DMS114 treated with DMSO at 0.1 percent for 48 hours (cell line): ENCODE results near the gene RAP1A.
"Not testable (repeated sequence)": the region's sequence is repeated elsewhere in the genome, so short reads cannot be mapped to it uniquely, and the experiment has no call there.

Experiments used
- DNase-seq: peaks from one replicate; lab custom pipeline; 2025; ENCODE audit not compliant: unreplicated experiment; lab: John Stamatoyannopoulos, UW

Gene RAP1A

DNA sequence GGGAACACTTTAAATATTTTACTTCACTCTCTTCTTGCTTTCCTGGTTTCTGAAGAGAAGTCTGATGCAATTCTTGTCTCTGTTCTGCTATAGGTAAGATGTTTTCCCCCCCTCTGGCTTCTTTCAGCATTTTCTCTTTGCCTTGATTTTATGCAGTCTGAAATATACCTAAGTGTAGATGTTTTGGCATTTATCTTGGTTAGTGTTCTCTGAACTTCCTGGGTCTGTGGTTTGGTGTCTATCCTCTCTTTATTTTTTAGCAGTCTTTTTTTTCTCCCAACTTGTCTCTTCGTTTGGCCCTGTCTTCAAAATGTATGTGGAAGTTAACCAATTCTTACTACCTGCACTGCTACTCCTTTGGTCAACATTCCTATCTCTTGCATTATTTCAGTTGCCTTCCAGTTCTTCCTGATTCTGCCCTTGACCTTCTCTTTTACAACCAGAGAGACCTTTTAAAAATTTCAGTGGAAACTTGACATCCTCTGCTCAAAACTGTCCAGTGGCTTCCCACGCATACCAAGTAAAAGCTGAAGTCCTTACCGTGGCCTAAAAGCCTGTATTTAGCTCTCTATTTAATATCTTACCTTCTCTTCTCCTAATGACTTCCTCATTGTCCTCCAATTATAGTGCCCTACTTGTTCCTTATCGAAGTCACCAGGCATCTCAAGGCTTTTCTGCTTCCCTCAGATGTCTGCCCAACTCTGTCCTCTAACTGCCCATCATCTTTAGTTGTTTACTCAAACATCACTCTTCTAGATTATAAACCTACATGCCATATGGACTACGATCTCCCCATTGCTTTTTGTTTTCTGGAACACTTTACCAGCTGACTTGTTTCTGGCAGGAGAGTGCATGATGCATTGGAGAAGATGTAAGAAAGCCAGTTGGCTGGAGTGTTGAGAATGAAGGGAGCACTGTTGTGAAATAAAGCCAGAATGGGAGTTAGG lies 40.9 kb downstream of the RAP1A start:
- no peak for DNase-seq

DNA sequence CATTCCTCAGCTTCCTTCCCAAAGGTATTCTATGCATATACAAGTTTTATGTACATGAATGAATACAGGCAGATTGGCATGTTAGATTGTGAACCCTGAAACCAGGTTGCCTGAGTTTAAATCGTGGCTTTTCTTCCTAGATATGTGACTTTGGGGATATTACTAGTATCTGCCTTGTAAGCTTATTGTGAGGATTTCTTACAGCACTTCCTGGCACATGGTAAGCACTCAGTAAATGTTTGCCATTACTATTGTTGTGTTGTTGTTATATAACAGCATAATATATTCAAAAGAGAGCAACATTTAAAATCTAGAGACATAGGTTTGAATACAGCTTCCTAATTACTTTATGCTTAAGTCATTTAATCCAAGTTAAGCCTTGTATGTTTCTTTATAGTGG lies 45.1 kb downstream of the RAP1A start:
- DNase-seq, result no peak

DNA sequence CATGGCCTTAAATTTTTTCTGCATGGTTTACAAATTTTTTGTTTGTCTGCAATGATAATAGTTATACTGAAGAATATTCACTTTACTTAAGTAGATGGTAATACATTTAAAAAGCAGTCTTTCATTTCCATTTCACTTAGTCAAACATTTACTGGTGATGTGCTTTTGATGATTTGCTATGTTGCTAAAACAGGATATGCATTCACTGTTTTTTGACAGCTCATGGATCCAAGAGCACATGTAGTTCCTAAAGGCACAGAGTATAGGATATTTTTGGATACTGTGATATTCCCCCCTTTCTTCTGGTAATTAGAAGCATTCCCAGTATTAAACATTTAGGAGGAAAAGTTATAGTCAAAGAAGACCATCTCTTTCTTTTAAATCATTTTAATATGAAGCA lies 45.9 kb downstream of the RAP1A start:
- no peak for DNase-seq

GRCh38 chr1:111666828-111667227 lies 47.2 kb downstream of the RAP1A start:
- DNase-seq, result no peak

- DNase-seq, result no peak
Measured at GRCh38 chr1:111669268-111669667, 49.7 kb downstream of the RAP1A start.

DNA sequence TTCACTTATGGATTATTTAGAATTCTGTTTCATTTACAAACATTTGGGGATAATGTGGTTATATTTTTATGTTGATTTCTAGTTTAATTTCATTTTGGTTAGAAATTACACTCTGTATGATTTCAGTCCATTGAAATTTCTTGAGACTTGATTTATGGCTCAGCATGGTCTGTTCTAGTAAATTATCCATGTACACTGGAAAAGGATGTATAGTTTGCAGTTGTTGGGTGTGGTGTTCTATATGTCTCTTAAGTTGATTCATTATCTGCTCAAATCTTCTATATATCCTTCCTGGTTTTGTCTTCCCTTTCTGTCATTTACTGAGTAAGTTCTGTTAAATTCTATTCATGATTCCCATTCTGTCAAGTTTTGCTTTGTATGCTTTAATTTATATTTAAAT lies 52.3 kb downstream of the RAP1A start:
- DNase-seq, result no peak

GRCh38 chr1:111672331-111672730 lies 52.7 kb downstream of the RAP1A start:
- DNase-seq, result no peak

- no peak for DNase-seq
Measured at GRCh38 chr1:111677604-111678003, 58.0 kb downstream of the RAP1A start.

- DNase-seq, result no peak
Measured at GRCh38 chr1:111679541-111679940, 60.0 kb downstream of the RAP1A start.

- DNase-seq, result not testable (repeated sequence)
Measured at GRCh38 chr1:111680212-111680800, 60.7 kb downstream of the RAP1A start.

- not testable (repeated sequence) for DNase-seq
Measured at GRCh38 chr1:111685293-111686153, 65.9 kb downstream of the RAP1A start.

DNA sequence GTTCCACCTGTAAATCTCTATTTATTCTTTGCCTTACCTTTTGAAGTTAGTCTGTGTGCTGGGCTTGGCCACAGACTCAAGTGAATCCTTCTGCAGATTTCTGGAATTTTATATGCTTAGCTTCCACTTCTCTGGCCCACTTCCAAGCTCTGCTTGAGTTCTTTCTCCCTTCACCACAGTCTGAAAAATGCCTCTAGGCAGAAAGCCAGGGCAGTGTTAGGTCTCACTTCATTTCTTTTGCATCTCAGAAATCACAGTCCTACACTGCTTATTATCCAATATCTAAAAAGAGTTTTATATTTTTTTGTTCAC lies 70.7 kb downstream of the RAP1A start:
- no peak for DNase-seq

GRCh38 chr1:111691886-111692285 lies 72.3 kb downstream of the RAP1A start:
- no peak for DNase-seq

GRCh38 chr1:111695801-111696200 lies 76.2 kb downstream of the RAP1A start:
- no peak for DNase-seq

GRCh38 chr1:111696330-111696729 lies 76.7 kb downstream of the RAP1A start:
- DNase-seq, result no peak

DNA sequence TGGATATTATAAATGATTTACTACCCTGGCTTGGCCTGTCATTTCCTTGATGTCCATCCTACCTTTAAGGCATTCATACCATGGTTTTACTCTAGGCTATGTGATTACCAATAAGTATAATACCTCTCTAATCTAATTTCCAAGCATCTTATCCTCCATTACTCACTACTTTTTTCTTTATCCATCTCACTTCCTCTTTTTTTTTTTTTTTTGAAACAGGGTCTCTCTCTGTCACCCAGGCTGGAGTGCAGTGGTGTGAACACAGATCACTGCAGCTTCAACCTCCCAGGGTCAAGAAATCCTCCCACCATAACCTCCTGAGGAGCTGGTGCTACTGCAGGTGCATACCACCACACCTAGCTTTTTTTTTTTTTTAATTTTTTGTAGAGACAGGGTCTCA lies 79.7 kb downstream of the RAP1A start:
- DNase-seq, result no peak

- DNase-seq, result no peak
Measured at GRCh38 chr1:111702504-111703050, 83.0 kb downstream of the RAP1A start.

GRCh38 chr1:111704240-111704639 lies 84.7 kb downstream of the RAP1A start:
- DNase-seq, result no peak

DNA sequence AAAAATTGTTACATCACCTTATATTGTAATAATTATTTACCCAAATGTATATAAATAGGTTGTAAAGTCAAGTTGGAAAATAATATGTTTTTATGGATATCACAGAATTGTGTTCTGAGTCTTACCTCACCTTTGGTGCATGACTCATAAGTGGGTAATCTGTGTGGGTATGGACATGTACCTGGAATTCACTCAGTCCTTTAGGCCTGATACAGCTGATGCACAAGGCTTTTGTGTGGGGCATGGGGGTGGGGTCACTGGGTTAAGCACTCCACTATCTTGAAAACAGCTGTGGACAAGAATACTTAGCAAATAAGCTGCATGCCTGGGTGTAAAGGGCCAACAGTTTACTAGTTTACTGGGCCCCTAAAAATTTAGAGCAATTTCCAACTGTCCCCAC lies 85.2 kb downstream of the RAP1A start:
- DNase-seq, result no peak

DNA sequence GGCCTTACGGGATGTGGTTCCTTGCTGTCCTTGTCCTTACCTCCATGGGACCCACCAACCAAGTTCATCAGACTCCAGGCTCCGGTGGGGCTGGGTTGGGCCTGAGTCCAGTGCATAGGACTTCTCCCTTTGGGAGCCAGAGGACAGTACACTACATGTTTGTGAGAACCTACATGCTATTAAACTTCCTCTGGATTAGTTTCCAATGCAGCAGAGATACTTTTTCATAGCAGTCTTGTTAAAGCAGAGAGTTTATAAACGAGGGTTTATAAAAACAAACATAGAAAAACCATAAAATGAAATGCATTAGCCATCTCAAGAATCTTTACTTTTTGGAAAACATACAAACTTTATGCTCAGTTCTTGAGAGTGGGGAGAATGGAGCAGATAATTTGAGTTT lies 86.3 kb downstream of the RAP1A start:
- no peak for DNase-seq

DNA sequence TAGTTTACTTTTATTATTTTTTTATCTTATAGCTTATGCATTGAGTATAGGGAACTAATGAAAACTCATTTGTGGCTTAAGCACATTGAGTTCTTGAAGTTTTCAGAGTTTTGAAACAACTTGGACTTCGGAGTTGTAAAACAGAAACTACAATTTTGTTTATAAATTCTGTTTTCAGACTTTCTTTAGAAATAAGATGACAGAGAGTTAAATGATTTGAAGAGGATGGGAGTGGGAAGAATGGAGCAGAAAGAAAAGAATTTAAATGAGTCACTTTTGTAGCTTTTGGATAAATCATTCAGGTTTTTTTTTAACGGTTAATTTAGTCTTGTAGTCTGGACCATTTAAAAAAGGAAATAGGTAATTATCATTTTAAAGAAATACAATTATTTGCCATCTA lies 87.3 kb downstream of the RAP1A start:
- no peak for DNase-seq
